HepG2 (cell line): Measurements from ENCODE around the gene MXRA8. TPM values are rescaled to one million over a fixed set of nuclear protein-coding genes. Genes with fewer than 3 reads are reported as not detected.
A peak's percentile ranks its signal among the peaks of the same experiment; 100 is the strongest.

Experiments used
- JUND ChIP-seq: sonication (generic); formaldehyde crosslinking; IDR thresholded peaks from 2 replicates; pipeline ENCODE4 v1.8.0; 2022; ENCODE audit warnings: mild to moderate bottlenecking, missing genetic modification reagents
- POLR2AphosphoS5 ChIP-seq: IDR thresholded peaks from 2 replicates; pipeline ENCODE4 v1.6.1; 2012; ENCODE audit warnings: low read depth, low read length
- SOX13 ChIP-seq, 3 experiments: fragments of 450-650 bp in 1 of 3; sonication (generic) in 1 of 3; formaldehyde crosslinking in 1 of 3; IDR thresholded peaks in 2 of 3; conservative IDR thresholded peaks in 1 of 3; 2 replicates each; pipeline versions ENCODE4 v1.5.0 to v1.6.1; 2016 to 2020; ENCODE audit warnings: antibody characterized with exemption in 1 of 3, mild to moderate bottlenecking in 1 of 3, missing compliant biosample characterization in 1 of 3, missing genetic modification reagents in 1 of 3, moderate library complexity in 1 of 3
- TFE3 ChIP-seq: IDR thresholded peaks from 2 replicates; pipeline ENCODE4 v1.6.1; 2016
- ZBTB42 ChIP-seq: sonication (generic); formaldehyde crosslinking; IDR thresholded peaks from 2 replicates; pipeline ENCODE4 v1.5.0; 2020; ENCODE audit warnings: mild to moderate bottlenecking, missing genetic modification reagents
- ZMAT3 ChIP-seq: sonication (generic); formaldehyde crosslinking; conservative IDR thresholded peaks from 2 replicates; pipeline ENCODE4 v1.7.0; 2021; ENCODE audit warnings: missing genetic modification reagents
- ZNF543 ChIP-seq: sonication (generic); formaldehyde crosslinking; IDR thresholded peaks from 2 replicates; pipeline ENCODE4 v1.4.0; 2020; ENCODE audit warnings: mild to moderate bottlenecking, missing genetic modification reagents
- polyA plus RNA-seq, 8 experiments: library from polyadenylated mRNA; depleted of rRNA in 3 of 8; stranded (reverse) in 7 of 8; unstranded in 1 of 8; fragments of >200 nt; fragmentation: Illumina TruSeq in 4 of 8; extraction: Trizol in 4 of 8; gene quantifications; 2 replicates each; pipeline versions ENCODE4 v1.2.1 to v1.2.3, GENCODE V29; 2011 to 2016; ENCODE audit warnings: low read depth in 4 of 8, missing spikeins in 1 of 8, mixed read lengths in 1 of 8; ENCODE audit not compliant: insufficient read depth in 1 of 8
- total RNA-seq, 5 experiments: library from RNA; depleted of rRNA; stranded (reverse); fragments of >200 nt; fragmentation: Illumina TruSeq; extraction: Trizol; gene quantifications; 2 replicates each; pipeline ENCODE4 v1.2.3, GENCODE V29; 2016; ENCODE audit warnings: low read depth in 1 of 5
- TF ChIP-seq, protein P1 (sequence below): sonication (generic); formaldehyde crosslinking; IDR thresholded peaks from 2 replicates; pipeline ENCODE4 v1.8.0; 2022; ENCODE audit warnings: mild to moderate bottlenecking, missing genetic modification reagents, borderline replicate concordance
- TF ChIP-seq, protein P2 (sequence below), 2 experiments: sonication (generic) in 1 of 2; formaldehyde crosslinking in 1 of 2; IDR thresholded peaks; 2 replicates each; pipeline versions ENCODE4 v1.6.1 to v1.9.0; 2014 to 2022; ENCODE audit warnings: antibody characterized with exemption in 1 of 2, borderline replicate concordance in 1 of 2, inconsistent platforms in 1 of 2, low read depth in 1 of 2, missing genetic modification reagents in 1 of 2
- TF ChIP-seq, protein P3 (sequence below): IDR thresholded peaks from 2 replicates; pipeline ENCODE4 v1.6.1; 2016; ENCODE audit warnings: mild to moderate bottlenecking, missing biosample characterization, missing genetic modification reagents
- TF ChIP-seq, protein P4 (sequence below): sonication (generic); formaldehyde crosslinking; IDR thresholded peaks from 2 replicates; pipeline ENCODE4 v1.4.0; 2020; ENCODE audit warnings: low read depth, mild to moderate bottlenecking, missing genetic modification reagents

Gene MXRA8
- total and polyA plus RNA-seq, 2 of the 13 experiments (the other 11 are each of a cell fraction or from before 2014, with no cell fraction given) = 19.8 to 44.8 TPM

GRCh38 chr1:1307923-1308755 lies 50.2 kb downstream of the MXRA8 start, which contains the start of the genes ACAP3 and PUSL1 (continued):
- peak; percentile 13; the same call in 1 of the 2 replicates for TF ChIP-seq TFE3 (CRISPR knock-in tag)
- peak; percentile 46; the same call in 1 of the 2 replicates for TF ChIP-seq POLR2AphosphoS5
- TF ChIP-seq, protein P1, sequence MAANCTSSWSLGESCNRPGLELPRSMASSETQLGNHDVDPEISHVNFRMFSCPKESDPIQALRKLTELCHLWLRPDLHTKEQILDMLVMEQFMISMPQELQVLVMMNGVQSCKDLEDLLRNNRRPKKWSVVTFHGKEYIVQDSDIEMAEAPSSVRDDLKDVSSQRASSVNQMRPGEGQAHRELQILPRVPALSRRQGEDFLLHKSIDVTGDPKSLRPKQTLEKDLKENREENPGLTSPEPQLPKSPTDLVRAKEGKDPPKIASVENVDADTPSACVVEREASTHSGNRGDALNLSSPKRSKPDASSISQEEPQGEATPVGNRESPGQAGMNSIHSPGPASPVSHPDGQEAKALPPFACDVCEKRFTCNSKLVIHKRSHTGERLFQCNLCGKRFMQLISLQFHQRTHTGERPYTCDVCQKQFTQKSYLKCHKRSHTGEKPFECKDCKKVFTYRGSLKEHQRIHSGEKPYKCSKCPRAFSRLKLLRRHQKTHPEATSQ = no peak
- TF ChIP-seq, protein P2, sequence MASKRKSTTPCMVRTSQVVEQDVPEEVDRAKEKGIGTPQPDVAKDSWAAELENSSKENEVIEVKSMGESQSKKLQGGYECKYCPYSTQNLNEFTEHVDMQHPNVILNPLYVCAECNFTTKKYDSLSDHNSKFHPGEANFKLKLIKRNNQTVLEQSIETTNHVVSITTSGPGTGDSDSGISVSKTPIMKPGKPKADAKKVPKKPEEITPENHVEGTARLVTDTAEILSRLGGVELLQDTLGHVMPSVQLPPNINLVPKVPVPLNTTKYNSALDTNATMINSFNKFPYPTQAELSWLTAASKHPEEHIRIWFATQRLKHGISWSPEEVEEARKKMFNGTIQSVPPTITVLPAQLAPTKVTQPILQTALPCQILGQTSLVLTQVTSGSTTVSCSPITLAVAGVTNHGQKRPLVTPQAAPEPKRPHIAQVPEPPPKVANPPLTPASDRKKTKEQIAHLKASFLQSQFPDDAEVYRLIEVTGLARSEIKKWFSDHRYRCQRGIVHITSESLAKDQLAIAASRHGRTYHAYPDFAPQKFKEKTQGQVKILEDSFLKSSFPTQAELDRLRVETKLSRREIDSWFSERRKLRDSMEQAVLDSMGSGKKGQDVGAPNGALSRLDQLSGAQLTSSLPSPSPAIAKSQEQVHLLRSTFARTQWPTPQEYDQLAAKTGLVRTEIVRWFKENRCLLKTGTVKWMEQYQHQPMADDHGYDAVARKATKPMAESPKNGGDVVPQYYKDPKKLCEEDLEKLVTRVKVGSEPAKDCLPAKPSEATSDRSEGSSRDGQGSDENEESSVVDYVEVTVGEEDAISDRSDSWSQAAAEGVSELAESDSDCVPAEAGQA (IDR thresholded peaks at IDR 0.05; ENCODE audit: low read depth) = no peak
- TF ChIP-seq, protein P2 (CRISPR knock-in tag; IDR thresholded peaks at IDR 0.05; ENCODE audit: borderline replicate concordance) = peak; percentile 36; the same call in 1 of the 2 replicates
- TF ChIP-seq, protein P3, sequence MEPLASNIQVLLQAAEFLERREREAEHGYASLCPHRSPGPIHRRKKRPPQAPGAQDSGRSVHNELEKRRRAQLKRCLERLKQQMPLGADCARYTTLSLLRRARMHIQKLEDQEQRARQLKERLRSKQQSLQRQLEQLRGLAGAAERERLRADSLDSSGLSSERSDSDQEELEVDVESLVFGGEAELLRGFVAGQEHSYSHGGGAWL (CRISPR knock-in tag) = peak; percentile 62; the same call in 1 of the 2 replicates
- TF ChIP-seq ZNF543 (CRISPR knock-in tag) = peak; percentile 48; the same call in 1 of the 2 replicates
- no peak; the same call in 1 of the 2 replicates for TF ChIP-seq ZBTB42
- TF ChIP-seq SOX13 (IDR thresholded peaks at IDR 0.05) = no peak
- 0 out of 4 replicates have a peak, but pooled peaks of 1 of the 2 experiments have one; percentile 2 for TF ChIP-seq SOX13 (CRISPR knock-in tag; conservative IDR thresholded peaks at IDR 0.05 in 1 of 2, IDR thresholded peaks at IDR 0.05 in 1 of 2)
- TF ChIP-seq, protein P4, sequence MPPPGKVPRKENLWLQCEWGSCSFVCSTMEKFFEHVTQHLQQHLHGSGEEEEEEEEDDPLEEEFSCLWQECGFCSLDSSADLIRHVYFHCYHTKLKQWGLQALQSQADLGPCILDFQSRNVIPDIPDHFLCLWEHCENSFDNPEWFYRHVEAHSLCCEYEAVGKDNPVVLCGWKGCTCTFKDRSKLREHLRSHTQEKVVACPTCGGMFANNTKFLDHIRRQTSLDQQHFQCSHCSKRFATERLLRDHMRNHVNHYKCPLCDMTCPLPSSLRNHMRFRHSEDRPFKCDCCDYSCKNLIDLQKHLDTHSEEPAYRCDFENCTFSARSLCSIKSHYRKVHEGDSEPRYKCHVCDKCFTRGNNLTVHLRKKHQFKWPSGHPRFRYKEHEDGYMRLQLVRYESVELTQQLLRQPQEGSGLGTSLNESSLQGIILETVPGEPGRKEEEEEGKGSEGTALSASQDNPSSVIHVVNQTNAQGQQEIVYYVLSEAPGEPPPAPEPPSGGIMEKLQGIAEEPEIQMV = peak; percentile 81
- TF ChIP-seq JUND = no peak
- TF ChIP-seq ZMAT3 (CRISPR knock-in tag) = 0 out of 2 replicates have a peak, but pooled peaks have one; percentile 37
